Prostate gland (tissue), 2 donors: ENCODE data around the gene HSD11B1L. TPM values are rescaled to one million over a fixed set of nuclear protein-coding genes. Genes with fewer than 3 reads are reported as not detected.

Experiments
- DNase-seq: peaks from one replicate; pipeline ENCODE4 v3.0.0-alpha.2; 2019; ENCODE audit warnings: low spot score
- H3K27ac ChIP-seq, 2 donors: fragments of 200-600 bp; sonication (generic); 2 replicates each; pipeline ENCODE4 v1.5.1; 2017 to 2019
- H3K27me3 ChIP-seq: fragments of 200-600 bp; sonication (generic); replicated peaks from 2 replicates; pipeline ENCODE4 v1.5.1; 2019; ENCODE audit not compliant: insufficient read depth
- H3K36me3 ChIP-seq, 2 donors: fragments of 200-600 bp; sonication (generic); 1 replicate in 1 of 2; 2 replicates in 1 of 2; pipeline versions ENCODE4 v1.5.1 to v1.8.1; 2017 to 2019
- H3K4me1 ChIP-seq: fragments of 200-600 bp; sonication (generic); replicated peaks from 2 replicates; pipeline ENCODE4 v1.5.1; 2019
- H3K4me3 ChIP-seq, 2 donors: fragments of 200-600 bp; sonication (generic); 2 replicates each; pipeline ENCODE4 v1.5.1; 2017 to 2019
- H3K9me3 ChIP-seq: fragments of 200-600 bp; sonication (generic); 2 replicates; pipeline ENCODE4 v1.5.1; 2017
- CTCF ChIP-seq, 4 experiments: fragments of 200-600 bp in 2 of 4; fragments of 450-650 bp in 2 of 4; sonication (generic) in 2 of 4; IDR thresholded peaks; 1 replicate in 3 of 4; 2 replicates in 1 of 4; pipeline ENCODE4 v1.5.1; 2016 to 2019; ENCODE audit warnings: antibody characterized with exemption in 4 of 4, mild to moderate bottlenecking in 2 of 4, moderate library complexity in 2 of 4
- POLR2A ChIP-seq: fragments of 450-650 bp; IDR thresholded peaks from one replicate; pipeline ENCODE4 v1.6.1; 2016; ENCODE audit warnings: antibody characterized with exemption, mild to moderate bottlenecking
- POLR2AphosphoS5 ChIP-seq: sonication (generic); formaldehyde crosslinking; IDR thresholded peaks from one replicate; pipeline ENCODE4 v1.6.1; 2017; ENCODE audit warnings: antibody characterized with exemption
- WGBS: methylation state at CpG from one replicate; pipeline ENCODE4 v1.1.5; 2018; 5-methylcytosine and 5-hydroxymethylcytosine counted together
- intact Hi-C: fragments of 100-400 bp; cut with DNase I; formaldehyde crosslinking; loops from one replicate; pipeline ENCODE4 v1.14.2; 2022
- total RNA-seq, 2 donors: library from RNA; depleted of rRNA; stranded (reverse); fragments of >200 nt; gene quantifications; one replicate each; pipeline ENCODE4 v1.1.0, GENCODE V29; 2016

HSD11B1L gene
- total RNA-seq, 2 donors from 2014 or later: 15.6 to 17.9 TPM

- WGBS: 61% methylated on average over 5 of the region's 5 CpGs
- Histone ChIP-seq H3K4me3 (no peak overlapping the region), H3K27ac (no peak overlapping the region), H3K27me3 (no peaks in the 10 kb centered on the region), H3K36me3 (peaks cover 4 to 14% of the 10 kb centered on the region in 2 donors), H3K9me3 (no peaks in the 10 kb centered on the region), H3K4me1 (peaks cover 4% of the 10 kb centered on the region)
- intact Hi-C loops: no loop called here
- TF ChIP-seq POLR2A: no peak
- TF ChIP-seq POLR2AphosphoS5: no peak
- TF ChIP-seq CTCF (IDR thresholded peaks at IDR 0.05): no peak
- no peak for DNase-seq
These were observed 35.4 kb upstream of the HSD11B1L start for GRCh38 chr19:5645409-5645808.

DNA sequence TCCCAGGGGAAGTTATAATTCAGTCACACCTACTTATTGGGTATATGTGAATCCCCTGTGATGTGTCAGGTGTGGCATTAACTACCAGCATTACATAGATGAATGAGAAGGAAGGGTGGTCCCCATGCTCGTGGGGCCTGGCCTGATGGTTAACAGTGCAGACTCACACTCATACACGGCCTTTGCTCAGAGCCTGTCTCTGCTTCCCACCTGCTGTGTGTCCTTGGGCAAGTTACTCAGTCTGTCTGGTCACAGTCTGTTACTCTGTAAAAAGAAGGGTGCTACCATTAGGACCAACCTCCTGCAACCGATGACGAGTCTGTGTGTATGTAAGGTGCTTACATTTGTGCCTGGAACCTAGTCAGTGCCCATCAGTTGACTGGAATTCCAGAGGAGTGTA lies 34.1 kb upstream of the HSD11B1L start:
- H3K36me3 ChIP-seq: peaks cover 14 to 15% of the 10 kb centered on the region in 2 donors

DNA sequence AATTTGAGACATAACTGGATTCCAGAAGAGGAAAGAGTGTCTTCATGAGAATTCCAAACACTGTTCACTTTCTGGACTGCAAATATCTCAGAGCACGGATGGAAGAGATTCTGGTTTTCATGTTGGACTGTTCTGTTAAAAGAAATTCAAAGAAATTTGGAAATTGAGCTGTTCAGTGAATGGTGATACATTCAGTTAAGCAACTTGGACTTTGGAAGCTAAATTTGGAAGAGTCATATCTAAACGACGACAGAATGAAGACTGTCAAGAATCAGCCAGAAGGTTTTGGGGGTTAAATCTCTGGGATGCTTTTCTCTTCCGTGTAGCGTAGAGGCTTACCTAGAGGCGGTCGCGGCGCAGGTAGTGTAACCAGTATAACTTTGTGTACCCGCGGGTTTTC lies 32.4 kb upstream of the HSD11B1L start:
- no peak for TF ChIP-seq POLR2A
- TF ChIP-seq CTCF (IDR thresholded peaks at IDR 0.05): no peak
- TF ChIP-seq POLR2AphosphoS5: no peak

More for the DNA sequence above, 34.1 kb upstream of the HSD11B1L start:
- DNase-seq: no peak
- intact Hi-C loops: no loop called here
- 87% methylated on average over 4 of the region's 4 CpGs for WGBS
- Histone ChIP-seq H3K4me3 (no peak overlapping the region), H3K27me3 (no peaks in the 10 kb centered on the region), H3K4me1 (peaks cover 4% of the 10 kb centered on the region), H3K27ac (no peak overlapping the region), H3K9me3 (no peaks in the 10 kb centered on the region)
- no peak for TF ChIP-seq POLR2AphosphoS5
- no peak for TF ChIP-seq POLR2A
- TF ChIP-seq CTCF (IDR thresholded peaks at IDR 0.05): no peak

GRCh38 chr19:5651361-5651760 lies 29.5 kb upstream of the HSD11B1L start:
- no peak for TF ChIP-seq POLR2AphosphoS5
- no peak for TF ChIP-seq CTCF (IDR thresholded peaks at IDR 0.05)
- no peak for TF ChIP-seq POLR2A
- intact Hi-C loops: no loop called here
- H3K27me3 ChIP-seq: no peaks in the 10 kb centered on the region
- H3K9me3 ChIP-seq: no peaks in the 10 kb centered on the region
- no peaks in the 10 kb centered on the region for H3K4me1 ChIP-seq
- no peak overlapping the region for H3K4me3 ChIP-seq
- no peak for DNase-seq
- WGBS: 90% methylated on average over 5 of the region's 5 CpGs
- H3K27ac ChIP-seq: no peak overlapping the region
- H3K36me3 ChIP-seq: peaks cover 39 to 41% of the 10 kb centered on the region in 2 donors

More for the DNA sequence above, 32.4 kb upstream of the HSD11B1L start:
- Histone ChIP-seq H3K4me1 (peaks cover 4% of the 10 kb centered on the region), H3K36me3 (peaks cover 29 to 32% of the 10 kb centered on the region in 2 donors), H3K9me3 (no peaks in the 10 kb centered on the region), H3K27me3 (no peaks in the 10 kb centered on the region), H3K27ac (no peak overlapping the region), H3K4me3 (no peak overlapping the region)
- intact Hi-C loops: no loop called here
- no peak for DNase-seq
- 92% methylated on average over 11 of the region's 11 CpGs for WGBS

DNA sequence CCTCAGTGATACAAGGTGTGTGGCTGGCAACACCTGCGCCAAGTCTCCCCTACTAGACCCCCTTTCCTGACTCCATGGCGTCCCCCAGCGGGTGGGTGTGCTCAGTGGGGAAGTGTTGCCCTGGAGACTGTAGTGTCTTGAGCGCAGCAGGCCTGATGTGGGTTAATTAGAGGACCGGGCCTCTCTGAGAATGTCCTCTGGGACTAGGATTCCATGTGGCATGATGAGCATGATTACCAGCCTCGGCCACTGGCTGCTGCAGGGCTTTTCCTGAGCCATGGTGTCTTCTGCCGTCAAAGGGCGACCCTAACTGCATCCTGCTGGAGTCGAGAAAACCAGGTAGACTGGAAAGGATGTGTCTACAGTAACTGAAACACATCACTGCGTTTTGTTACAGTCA lies 28.6 kb upstream of the HSD11B1L start:
- no peaks in the 10 kb centered on the region for H3K9me3 ChIP-seq
- peaks cover 33 to 37% of the 10 kb centered on the region in 2 donors for H3K36me3 ChIP-seq
- DNase-seq: no peak
- H3K4me3 ChIP-seq: no peak overlapping the region
- H3K27me3 ChIP-seq: no peaks in the 10 kb centered on the region
- H3K27ac ChIP-seq: no peak overlapping the region
- TF ChIP-seq POLR2AphosphoS5 (no peak), POLR2A (no peak), CTCF (IDR thresholded peaks at IDR 0.05) (no peak)
- WGBS: 85% methylated on average over 10 of the region's 10 CpGs
- no peaks in the 10 kb centered on the region for H3K4me1 ChIP-seq
- intact Hi-C loops: no loop called here
